Jurkat, Clone E6-1 (cell line): ENCODE data around the gene RABGAP1L.
A peak's percentile ranks its signal among the peaks of the same experiment; 100 is the strongest.
"Not testable (repeated sequence)": the region's sequence is repeated elsewhere in the genome, so short reads cannot be mapped to it uniquely, and the experiment has no call there.

Experiments used
- DNase-seq: peaks from one replicate; pipeline ENCODE4 v3.0.0-alpha.2; 2011; ENCODE audit warnings: low read depth, low spot score
- H3K4me3 ChIP-seq: 2 replicates; pipeline ENCODE4 v1.5.1; 2011; ENCODE audit warnings: mild to moderate bottlenecking, low read length, control low read depth, moderate library complexity

The RABGAP1L gene

GRCh38 chr1:174999216-174999935, 840.1 kb downstream of the RABGAP1L start:
- peak; percentile 98 for DNase-seq
- H3K4me3 ChIP-seq, result peak overlapping the region; percentile 94

DNA sequence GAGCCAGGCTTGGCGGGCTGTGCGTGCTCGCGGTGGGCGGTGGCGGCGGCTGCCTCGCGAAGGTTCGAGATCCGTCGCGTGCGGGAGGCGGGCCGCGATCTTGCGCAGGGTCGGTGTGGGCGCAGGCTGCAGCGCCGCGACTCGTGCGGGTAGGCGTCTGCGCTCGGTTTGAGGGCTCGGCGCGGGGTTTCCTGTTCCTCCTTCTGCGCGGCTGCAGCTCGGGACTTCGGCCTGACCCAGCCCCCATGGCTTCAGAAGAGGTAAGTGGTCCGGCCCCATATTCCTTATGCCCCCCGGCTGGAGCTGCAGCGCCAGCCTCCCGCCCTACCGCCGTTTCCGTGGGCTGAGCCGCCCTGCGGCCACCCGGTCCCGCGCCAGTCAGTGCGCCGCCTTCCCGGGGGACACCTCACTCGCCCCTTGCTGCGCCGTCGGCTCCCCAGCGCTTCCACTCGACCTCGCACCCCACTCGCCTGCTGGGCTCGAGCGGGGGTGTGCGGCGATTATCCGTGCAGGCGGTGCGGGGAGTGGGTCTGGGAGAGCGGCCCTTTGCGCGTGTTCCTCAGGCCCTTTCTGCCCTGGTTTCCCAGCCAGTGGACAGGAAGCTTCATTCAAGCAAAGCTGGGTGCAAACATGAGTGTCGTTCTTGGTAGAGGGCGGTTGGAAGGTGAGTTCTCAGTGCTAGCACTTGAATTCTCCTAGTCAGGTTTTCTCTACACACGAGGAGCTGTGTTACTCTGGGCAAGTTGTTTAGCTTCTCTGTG, 840.8 kb downstream of the RABGAP1L start, which contains the start of gene CACYBP:
Gene CACYBP (plus strand): TSS at position 12 of the 761 bp plus-strand sequence. CDS start 234 bp downstream, at position 246.
- peak within 1 kb of the TSS; percentile 94 for H3K4me3 ChIP-seq
- DNase-seq, result peak; percentile 26

GRCh38 chr1:175000697-175001187, 841.4 kb downstream of the RABGAP1L start:
- DNase-seq, result peak; percentile 17

GRCh38 chr1:175002910-175003517, 843.7 kb downstream of the RABGAP1L start:
- DNase-seq, result no peak
- no peak overlapping the region for H3K4me3 ChIP-seq

More at GRCh38 chr1:175000697-175001187, 841.4 kb downstream of the RABGAP1L start:
- H3K4me3 ChIP-seq, result peak overlapping the region; percentile 94

DNA sequence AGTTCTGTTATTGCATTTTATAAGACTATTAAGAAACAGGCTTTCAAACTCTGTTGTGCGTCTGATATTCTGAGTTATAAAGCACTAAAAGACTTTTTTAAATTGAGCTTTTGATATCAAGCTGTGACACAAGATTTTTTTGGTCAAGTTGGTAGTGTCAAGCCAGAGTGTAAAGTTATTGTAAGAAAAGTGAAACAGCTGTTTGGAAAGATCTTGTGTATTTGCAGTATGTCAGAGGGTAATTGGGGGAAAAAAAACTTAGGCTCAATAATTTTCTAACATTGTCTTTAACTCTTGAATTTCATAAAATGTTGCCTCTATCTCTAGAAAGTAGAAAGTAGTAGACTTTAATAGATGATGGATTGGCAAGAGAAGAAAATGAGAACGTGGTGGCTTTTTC, 844.2 kb downstream of the RABGAP1L start:
- no peak for DNase-seq
- H3K4me3 ChIP-seq, result no peak overlapping the region

DNA sequence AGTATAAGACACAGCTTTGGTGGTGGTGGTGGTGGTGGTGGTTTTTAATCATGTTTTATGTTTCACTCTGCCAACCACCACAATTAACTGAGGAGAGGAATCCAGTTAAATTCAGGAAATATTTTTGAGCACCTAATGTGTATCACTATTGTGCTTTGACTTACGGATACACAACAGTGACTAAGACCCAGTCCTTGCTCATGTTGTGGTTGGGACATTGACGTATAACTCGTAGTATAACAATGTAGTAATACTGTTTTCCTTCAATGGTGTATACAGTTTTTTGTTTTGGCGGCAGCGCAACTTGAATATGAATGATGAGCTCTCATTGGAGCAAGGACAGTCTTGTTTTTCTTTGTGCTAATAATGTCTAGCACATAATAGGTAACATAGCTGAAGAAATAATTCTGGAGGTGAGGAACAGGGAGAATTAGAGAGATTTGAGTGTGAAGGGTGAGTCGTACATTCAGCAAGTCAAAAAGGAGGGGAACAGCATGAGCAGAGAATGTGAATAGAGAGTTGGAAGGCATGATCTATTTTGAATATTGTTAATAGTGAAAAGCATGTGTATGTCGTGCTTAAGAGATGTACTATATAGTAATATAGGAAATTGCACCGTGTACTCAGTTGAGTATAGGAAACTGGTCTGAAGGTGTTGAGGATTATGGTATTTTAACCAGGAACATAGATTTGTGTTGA, 845.9 kb downstream of the RABGAP1L start:
- no peak overlapping the region for H3K4me3 ChIP-seq
- no peak for DNase-seq

DNA sequence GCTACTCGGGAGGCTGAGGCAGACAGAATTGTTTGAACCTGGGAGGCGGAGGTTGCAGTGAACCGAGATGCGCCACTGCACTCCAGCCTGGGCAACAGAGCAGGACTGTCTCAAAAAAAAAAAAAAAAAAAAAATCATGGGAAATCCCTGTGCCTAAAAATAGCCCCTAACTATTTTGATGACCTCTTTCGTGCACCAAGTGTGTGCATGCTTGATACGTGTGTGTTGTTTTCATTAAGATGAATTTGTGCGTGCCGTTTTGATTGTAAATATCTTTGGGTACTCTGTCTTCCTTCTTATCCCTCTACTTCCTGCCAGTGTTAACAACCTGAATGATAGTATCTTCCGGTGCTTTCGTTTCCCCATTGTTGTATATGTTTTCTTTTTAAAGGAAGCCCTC, 850.2 kb downstream of the RABGAP1L start:
- DNase-seq, result no peak
- H3K4me3 ChIP-seq, result no peak overlapping the region

GRCh38 chr1:175013445-175013844, 854.1 kb downstream of the RABGAP1L start:
- H3K4me3 ChIP-seq, result no peak overlapping the region
- DNase-seq, result no peak

- no peak overlapping the region for H3K4me3 ChIP-seq
- DNase-seq, result no peak
Measured at GRCh38 chr1:175015243-175015642, 855.9 kb downstream of the RABGAP1L start.

- no peak for DNase-seq
- no peak overlapping the region for H3K4me3 ChIP-seq
Measured at GRCh38 chr1:175019524-175019923, 860.2 kb downstream of the RABGAP1L start.

DNA sequence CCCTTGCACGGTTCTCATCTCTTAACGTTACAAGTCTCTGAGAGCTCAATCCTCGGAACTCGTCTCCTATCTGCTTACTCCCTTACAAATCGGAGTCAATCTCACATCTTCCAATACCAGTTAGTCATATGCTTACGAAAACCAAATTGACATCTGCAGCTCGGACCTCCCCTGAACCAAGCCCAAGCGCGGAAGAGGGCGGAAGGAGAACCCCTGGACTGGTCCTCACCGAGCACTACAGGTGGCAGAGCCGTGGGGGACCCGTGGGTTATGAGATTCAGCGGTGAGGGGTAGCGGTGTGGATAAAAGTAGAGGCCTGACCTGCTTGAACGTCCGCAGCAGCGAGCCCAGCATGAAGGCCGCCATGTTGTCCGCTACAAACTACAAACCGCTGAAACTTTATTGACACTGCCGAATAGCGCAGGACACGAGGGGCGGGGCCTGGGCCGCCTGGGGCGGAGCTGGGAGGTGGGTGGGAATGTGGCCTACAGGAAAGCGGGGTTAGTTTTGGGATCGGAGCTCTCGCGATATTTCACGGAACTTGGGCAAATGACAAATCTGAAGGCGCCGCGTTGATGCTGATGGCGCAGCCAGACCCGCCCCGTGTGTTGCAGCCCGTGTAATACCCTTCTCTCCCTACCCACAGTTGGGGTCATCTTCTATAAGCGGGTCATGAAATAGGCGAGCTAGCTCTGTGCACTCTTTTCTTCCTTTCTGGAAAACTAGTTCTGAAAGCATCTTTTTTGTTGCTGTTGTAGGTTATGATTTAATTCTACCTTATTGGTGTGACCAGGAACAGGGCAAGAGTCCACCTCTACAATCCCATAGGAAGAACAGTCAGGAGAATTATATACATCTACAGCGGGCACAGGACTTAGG, 864.0 kb downstream of the RABGAP1L start, which contains the start of gene MRPS14:
Gene MRPS14 (minus strand): TSS at position 383 of the 879 bp plus-strand sequence. CDS start 17 bp downstream, at position 366.
- peak within 1 kb of the TSS; percentile 83 for H3K4me3 ChIP-seq
- DNase-seq, result peak; percentile 99

DNA sequence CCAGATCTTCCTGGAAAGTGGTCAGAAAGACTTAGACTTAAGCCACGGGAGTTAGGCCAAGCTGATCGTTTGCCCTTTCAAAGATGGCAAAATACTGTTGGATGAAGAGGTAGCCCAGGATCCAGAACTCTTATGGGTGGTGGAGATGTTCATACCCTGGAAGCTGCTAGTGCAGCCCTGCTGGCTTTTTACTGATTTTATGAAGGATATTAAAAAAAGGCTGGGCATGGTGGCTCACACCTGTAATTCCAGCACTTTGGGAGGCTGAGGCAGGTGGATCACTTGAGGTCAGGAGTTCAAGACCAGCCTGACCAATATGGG, 864.6 kb downstream of the RABGAP1L start:
- peak overlapping the region; percentile 83 for H3K4me3 ChIP-seq
- DNase-seq, result not testable (repeated sequence)

GRCh38 chr1:175024773-175025172, 865.5 kb downstream of the RABGAP1L start:
- DNase-seq, result no peak
- H3K4me3 ChIP-seq, result no peak overlapping the region

DNA sequence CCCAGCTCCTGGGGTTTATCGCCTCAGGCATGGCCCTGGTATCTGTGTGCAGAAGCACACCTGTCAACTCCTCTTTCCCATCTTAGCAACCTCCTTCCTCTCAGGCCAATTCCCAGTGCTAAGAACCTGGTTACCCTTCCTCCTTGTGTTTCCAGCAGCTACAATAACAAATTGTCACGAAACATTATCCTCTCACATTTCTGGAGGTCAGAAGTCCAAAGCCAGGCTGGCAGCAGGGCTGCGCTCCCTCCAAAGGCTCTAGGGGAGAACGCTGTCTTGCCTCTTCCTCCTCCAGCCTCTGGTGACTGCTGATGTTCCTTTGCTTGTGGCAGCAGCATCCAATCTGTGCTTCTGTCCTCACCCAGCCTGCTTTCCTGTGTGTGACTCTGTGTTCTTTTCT, 874.6 kb downstream of the RABGAP1L start:
- no peak overlapping the region for H3K4me3 ChIP-seq
- DNase-seq, result no peak

- no peak for DNase-seq
- no peak overlapping the region for H3K4me3 ChIP-seq
Measured at GRCh38 chr1:175034775-175035174, 875.5 kb downstream of the RABGAP1L start.

- no peak for DNase-seq
- no peak overlapping the region for H3K4me3 ChIP-seq
Measured at GRCh38 chr1:175035865-175036264, 876.5 kb downstream of the RABGAP1L start.

- H3K4me3 ChIP-seq, result no peak overlapping the region
- no peak for DNase-seq
Measured at GRCh38 chr1:175036476-175036875, 877.2 kb downstream of the RABGAP1L start.

GRCh38 chr1:175037416-175037815, 878.1 kb downstream of the RABGAP1L start:
- no peak for DNase-seq

More at GRCh38 chr1:175037416-175037815, 878.1 kb downstream of the RABGAP1L start:
- H3K4me3 ChIP-seq, result no peak overlapping the region
